Retinal pigment epithelial cell (primary cell): Measurements from ENCODE around the gene SYT13.

ENCODE experiments used
- DNase-seq: peaks from one replicate; pipeline ENCODE4 v3.0.0-alpha.2; 2010; ENCODE audit warnings: low read depth
- H3K4me3 ChIP-seq: 2 replicates; pipeline ENCODE4 v1.5.1; 2011; ENCODE audit warnings: mild to moderate bottlenecking, low read length, control low read depth, moderate library complexity
- TF ChIP-seq, protein P1 (sequence below): conservative IDR thresholded peaks from 2 replicates; pipeline ENCODE4 v1.5.1; 2011; ENCODE audit warnings: low read depth, low read length, control low read depth, inconsistent platforms

SYT13 gene

GRCh38 chr11:45313171-45313865 lies 27.2 kb upstream of the SYT13 start:
- TF ChIP-seq, protein P1, sequence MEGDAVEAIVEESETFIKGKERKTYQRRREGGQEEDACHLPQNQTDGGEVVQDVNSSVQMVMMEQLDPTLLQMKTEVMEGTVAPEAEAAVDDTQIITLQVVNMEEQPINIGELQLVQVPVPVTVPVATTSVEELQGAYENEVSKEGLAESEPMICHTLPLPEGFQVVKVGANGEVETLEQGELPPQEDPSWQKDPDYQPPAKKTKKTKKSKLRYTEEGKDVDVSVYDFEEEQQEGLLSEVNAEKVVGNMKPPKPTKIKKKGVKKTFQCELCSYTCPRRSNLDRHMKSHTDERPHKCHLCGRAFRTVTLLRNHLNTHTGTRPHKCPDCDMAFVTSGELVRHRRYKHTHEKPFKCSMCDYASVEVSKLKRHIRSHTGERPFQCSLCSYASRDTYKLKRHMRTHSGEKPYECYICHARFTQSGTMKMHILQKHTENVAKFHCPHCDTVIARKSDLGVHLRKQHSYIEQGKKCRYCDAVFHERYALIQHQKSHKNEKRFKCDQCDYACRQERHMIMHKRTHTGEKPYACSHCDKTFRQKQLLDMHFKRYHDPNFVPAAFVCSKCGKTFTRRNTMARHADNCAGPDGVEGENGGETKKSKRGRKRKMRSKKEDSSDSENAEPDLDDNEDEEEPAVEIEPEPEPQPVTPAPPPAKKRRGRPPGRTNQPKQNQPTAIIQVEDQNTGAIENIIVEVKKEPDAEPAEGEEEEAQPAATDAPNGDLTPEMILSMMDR, result no peak
- DNase-seq, result no peak
- H3K4me3 ChIP-seq, result no peak overlapping the region

DNA sequence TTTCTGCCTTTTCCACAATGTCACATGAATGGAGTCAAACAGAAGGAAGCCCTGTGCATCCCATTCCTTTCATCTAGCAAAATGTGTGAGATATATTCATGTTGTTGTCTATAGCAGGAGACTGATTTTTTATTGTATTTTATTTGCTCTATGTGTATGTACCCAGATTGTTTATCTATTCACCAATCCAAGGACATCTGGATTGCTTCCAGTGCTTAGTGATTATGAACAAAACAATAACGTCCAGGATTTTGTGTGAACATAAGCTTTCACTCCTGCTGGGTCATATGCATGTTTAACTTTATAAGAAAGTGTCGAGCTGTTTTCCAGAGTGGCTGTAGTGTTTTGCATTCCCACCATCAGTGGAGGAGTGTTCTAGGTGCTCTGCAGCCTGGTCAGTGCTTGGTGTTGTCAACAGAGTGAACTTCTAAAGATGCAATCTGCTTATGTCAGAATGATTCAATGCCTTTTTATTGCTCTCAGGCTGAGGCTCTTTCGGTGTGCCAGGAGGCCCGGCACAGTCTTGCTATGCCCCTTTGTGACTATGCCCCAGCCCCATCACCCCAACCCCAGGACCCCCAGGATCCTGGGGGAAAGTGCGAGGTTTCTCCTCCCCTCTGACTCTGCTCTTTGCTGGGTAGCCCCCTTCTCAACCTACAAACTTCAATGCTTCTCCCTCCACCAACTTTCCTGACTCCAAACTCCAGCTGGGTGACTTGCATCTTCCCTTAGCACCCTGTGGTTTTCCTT lies 19.9 kb upstream of the SYT13 start:
- no peak overlapping the region for H3K4me3 ChIP-seq
- DNase-seq, result no peak
- TF ChIP-seq, protein P1, result no peak

DNA sequence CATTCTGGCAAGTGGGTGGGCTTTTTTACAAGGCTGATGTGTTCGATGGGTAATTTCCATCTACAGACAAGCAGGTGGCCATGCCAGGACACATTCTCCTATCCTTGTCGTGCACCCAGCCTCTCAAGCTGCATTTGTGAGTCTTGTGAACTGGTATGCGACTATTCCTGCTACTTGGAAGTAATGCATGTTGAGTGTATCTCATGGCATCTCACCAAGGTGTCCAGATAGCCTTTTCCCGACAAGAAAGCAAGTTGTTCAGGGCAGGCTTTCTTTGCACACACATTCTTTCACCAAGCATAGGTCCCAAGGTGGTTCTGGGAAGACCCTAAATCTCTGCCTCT lies 18.8 kb upstream of the SYT13 start:
- TF ChIP-seq, protein P1, result no peak

DNA sequence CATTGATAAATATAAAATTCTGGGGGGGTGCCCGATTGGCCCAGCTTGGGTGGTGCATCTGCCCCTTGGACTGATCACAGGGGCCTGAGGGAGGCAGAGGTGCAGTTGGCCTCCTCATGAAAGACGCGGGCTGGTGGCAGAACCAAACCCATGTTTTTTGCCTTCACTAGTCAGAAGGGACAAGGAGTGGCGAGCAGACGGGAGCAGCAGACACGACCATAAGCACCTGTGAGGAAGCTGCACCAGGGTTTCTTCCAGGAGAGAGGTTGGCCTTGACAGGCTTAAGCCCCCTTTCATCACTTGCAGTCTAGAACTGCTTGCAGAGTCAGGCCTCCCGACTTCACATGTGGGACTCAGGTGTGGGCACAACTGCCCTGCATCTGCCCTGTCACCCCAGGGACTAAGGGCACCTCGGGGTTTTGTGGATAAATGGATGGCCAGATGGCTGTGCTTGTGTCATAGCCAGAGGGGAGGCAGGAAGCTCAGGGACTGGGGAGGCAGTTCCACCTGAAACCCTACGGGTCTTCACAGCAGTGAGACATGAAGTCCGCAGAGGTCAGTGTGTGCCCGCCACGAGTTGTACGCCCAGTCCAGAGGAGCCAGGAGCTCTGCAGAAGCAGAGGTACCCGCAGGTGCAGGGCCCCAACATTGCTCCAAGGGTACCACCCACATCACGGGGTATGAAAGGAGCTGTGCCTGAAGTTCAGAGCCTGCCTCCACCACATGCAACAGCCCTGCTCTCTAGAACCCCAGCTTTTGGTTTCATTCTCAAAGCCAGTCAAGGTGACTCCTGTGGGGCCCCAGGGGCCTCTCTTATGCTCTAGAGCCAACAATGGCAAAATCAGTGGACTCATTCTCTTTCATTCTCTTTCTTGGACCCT lies 18.2 kb upstream of the SYT13 start:
- DNase-seq, result no peak
- TF ChIP-seq, protein P1, result no peak
- H3K4me3 ChIP-seq, result no peak overlapping the region

More for the DNA sequence above, 18.8 kb upstream of the SYT13 start:
- DNase-seq, result no peak
- H3K4me3 ChIP-seq, result no peak overlapping the region

- DNase-seq, result no peak
- H3K4me3 ChIP-seq, result no peak overlapping the region
- TF ChIP-seq, protein P1, result no peak
Observed at GRCh38 chr11:45303316-45303715, 17.2 kb upstream of the SYT13 start.

DNA sequence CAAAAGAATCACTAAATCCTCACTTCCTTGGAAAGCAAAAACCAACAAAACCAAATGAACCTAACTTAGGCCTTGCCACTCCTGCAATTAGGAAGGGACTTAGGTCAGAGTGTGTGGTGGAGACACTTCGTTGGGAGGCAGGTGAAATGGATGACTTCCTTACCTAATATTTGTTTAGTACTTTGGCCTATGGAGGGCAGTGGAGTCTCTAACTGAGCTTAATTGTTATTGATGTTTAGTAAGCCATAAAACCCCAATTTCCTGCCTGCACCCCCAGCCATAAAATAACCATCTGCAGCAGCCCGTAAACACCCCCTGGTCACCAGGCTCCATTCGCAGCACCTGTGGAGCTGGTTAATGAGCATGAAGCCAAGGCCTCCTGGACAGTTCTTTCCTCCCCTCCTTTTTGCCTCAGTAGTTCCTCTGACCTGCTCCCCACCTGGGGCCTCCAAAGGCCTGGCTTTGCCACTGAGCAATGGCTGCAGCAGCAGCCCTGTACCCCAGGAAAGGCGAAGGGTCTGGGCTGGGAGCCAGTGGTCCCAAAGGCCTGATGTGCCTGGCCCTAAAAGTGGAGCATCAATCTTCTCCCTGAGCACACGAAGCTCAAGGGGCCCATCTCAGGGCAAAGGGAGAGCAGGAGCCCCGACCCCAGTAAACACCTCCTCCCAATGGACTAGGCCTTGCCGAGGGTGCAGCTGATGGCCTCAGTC lies 15.6 kb upstream of the SYT13 start:
- TF ChIP-seq, protein P1, result no peak
- H3K4me3 ChIP-seq, result no peak overlapping the region

More for the DNA sequence above, 15.6 kb upstream of the SYT13 start:
- DNase-seq, result no peak
